K562 (cell line): Measurements from ENCODE around the gene NRDE2. TPM values are rescaled to one million over a fixed set of nuclear protein-coding genes. Genes with fewer than 3 reads are reported as not detected.

ENCODE experiments used
- ATAC-seq: fragments of 200-7000 bp; cut with Tn5 transposase; 3 replicates; pipeline ENCODE4 v1.9.1; 2020; ENCODE audit warnings: moderate library complexity
- BruUV-seq: library from RNA; stranded (reverse); fragments of 400-500 nt; replicated peaks from 2 replicates; lab custom pipeline; 2021; lab: Mats Ljungman, UMichigan
- CTCF ChIA-PET: fragments of 300-600 bp; formaldehyde crosslinking; extraction: SDS; loops from one replicate; lab custom pipeline; 2021; ENCODE audit warnings: low intra/inter-chr PET ratio; lab: Yijun Ruan, JAX
- POLR2A ChIA-PET: fragments of 300-600, 350-650 bp; sonication (Branson Sonifier 250); formaldehyde crosslinking; extraction: SDS; loops from one replicate; lab custom pipeline; 2021; ENCODE audit warnings: antibody characterized with exemption, inconsistent platforms; lab: Yijun Ruan, JAX
- DNase-seq, 4 experiments: peaks; one replicate each; pipeline versions ENCODE4 v3.0.0 to v3.0.0-alpha.2; 2011 to 2018; ENCODE audit warnings: low spot score in 3 of 4, mixed read lengths in 3 of 4; ENCODE audit errors: extremely low read depth in 1 of 4
- FAIRE-seq: peaks from 2 replicates; lab custom pipeline; 2011; peaks lifted over from hg19 to GRCh38; lab: Jason Lieb, UNC
- H2AFZ ChIP-seq: 2 replicates; pipeline ENCODE4 v1.6.0; 2011; ENCODE audit warnings: low read depth, low read length, control low read depth, inconsistent platforms
- H3K27ac ChIP-seq: fragments of 200-600 bp; 3 replicates; pipeline ENCODE4 v1.8.0; 2011; ENCODE audit warnings: low read depth, mild to moderate bottlenecking, control low read depth, inconsistent platforms, low read length, moderate library complexity, mixed read lengths; ENCODE audit errors: extremely low read depth
- H3K27me3 ChIP-seq, 2 experiments: fragments of 300-600 bp in 1 of 2; 2 replicates in 1 of 2; 3 replicates in 1 of 2; pipeline versions ENCODE4 v1.6.0 to v1.8.0; 2011; ENCODE audit warnings: inconsistent platforms in 2 of 2, low read length in 2 of 2, mild to moderate bottlenecking in 1 of 2, mixed read lengths in 1 of 2, moderate library complexity in 1 of 2; ENCODE audit not compliant: control insufficient read depth in 2 of 2, insufficient read depth in 2 of 2
- H3K36me3 ChIP-seq: fragments of 300-600 bp; 3 replicates; pipeline ENCODE4 v1.8.0; 2011; ENCODE audit warnings: mild to moderate bottlenecking, low read length, inconsistent platforms; ENCODE audit not compliant: control insufficient read depth, insufficient read depth
- H3K4me1 ChIP-seq, 2 experiments: fragments of 200-600 bp in 1 of 2; replicated peaks in 1 of 2; 2 replicates in 1 of 2; 3 replicates in 1 of 2; pipeline versions ENCODE4 v1.5.1 to v1.8.0; 2011; ENCODE audit warnings: inconsistent platforms in 2 of 2, low read length in 2 of 2, mild to moderate bottlenecking in 1 of 2, mixed read lengths in 1 of 2, moderate library complexity in 1 of 2; ENCODE audit not compliant: control insufficient read depth in 2 of 2, insufficient read depth in 2 of 2
- H3K4me2 ChIP-seq: 2 replicates; pipeline ENCODE4 v1.6.1; 2011; ENCODE audit warnings: low read length, control low read depth, inconsistent platforms, mixed read lengths; ENCODE audit not compliant: insufficient read depth
- H3K4me3 ChIP-seq: fragments of 200-600 bp; sonication (generic), shearing (Covaris generic); 2 replicates; pipeline ENCODE4 v1.5.1; 2016; ENCODE audit warnings: control low read depth, inconsistent platforms
- H3K79me2 ChIP-seq: fragments of 200-600 bp; 3 replicates; pipeline ENCODE4 v1.8.0; 2011; ENCODE audit warnings: low read length, inconsistent platforms; ENCODE audit not compliant: control insufficient read depth, insufficient read depth
- H3K9ac ChIP-seq, 2 experiments: 2 replicates each; pipeline versions ENCODE4 v1.6.0 to v1.6.1; 2011; ENCODE audit warnings: low read depth in 2 of 2, low read length in 2 of 2, control low read depth in 1 of 2, inconsistent platforms in 1 of 2, mild to moderate bottlenecking in 1 of 2, mixed read lengths in 1 of 2; ENCODE audit not compliant: insufficient read depth in 1 of 2
- H3K9me1 ChIP-seq: one replicate; pipeline ENCODE4 v1.6.0; 2011; ENCODE audit warnings: inconsistent platforms, mild to moderate bottlenecking, low read length, moderate library complexity; ENCODE audit not compliant: control insufficient read depth, insufficient read depth
- H3K9me3 ChIP-seq: replicated peaks from 2 replicates; pipeline ENCODE4 v1.5.1; 2011; ENCODE audit warnings: low read depth, low read length, inconsistent platforms; ENCODE audit not compliant: control insufficient read depth, insufficient read depth
- H4K20me1 ChIP-seq: replicated peaks from 2 replicates; pipeline ENCODE4 v1.6.1; 2011; ENCODE audit warnings: low read length, inconsistent platforms, mixed read lengths; ENCODE audit not compliant: control insufficient read depth, insufficient read depth
- C11orf30 ChIP-seq: fragments of 450-650 bp; IDR thresholded peaks from 2 replicates; pipeline ENCODE4 v1.6.1; 2016; ENCODE audit warnings: low read depth, mild to moderate bottlenecking
- CEBPG ChIP-seq, 3 experiments: fragments of 200-800 bp in 1 of 3; sonication (Bioruptor generic) in 1 of 3; sonication (generic) in 1 of 3; formaldehyde crosslinking in 1 of 3; IDR thresholded peaks in 2 of 3; conservative IDR thresholded peaks in 1 of 3; 2 replicates each; pipeline versions ENCODE4 v1.6.1 to v1.8.0; 2016 to 2022; ENCODE audit warnings: missing compliant biosample characterization in 2 of 3, missing genetic modification characterization in 2 of 3, mild to moderate bottlenecking in 1 of 3, missing genetic modification reagents in 1 of 3
- ESRRA ChIP-seq: fragments of 450-650 bp; IDR thresholded peaks from 2 replicates; pipeline ENCODE4 v1.6.1; 2014; ENCODE audit warnings: low read depth, mild to moderate bottlenecking, moderate library complexity, borderline replicate concordance
- FUS ChIP-seq: fragments of 200-400 bp; formaldehyde crosslinking; optimal IDR thresholded peaks from 2 replicates; pipeline ENCODE3; 2017; ENCODE audit warnings: low read depth, low read length
- GTF2E2 ChIP-seq: fragments of 200-800 bp; sonication (Bioruptor generic); IDR thresholded peaks from 2 replicates; pipeline ENCODE4 v1.6.1; 2016; ENCODE audit warnings: missing genetic modification characterization, missing compliant biosample characterization
- HDAC3 ChIP-seq: fragments of 450-650 bp; IDR thresholded peaks from 2 replicates; pipeline ENCODE4 v1.6.1; 2018; ENCODE audit warnings: borderline replicate concordance, mild to moderate bottlenecking, moderate library complexity; ENCODE audit not compliant: partially characterized antibody
- HNRNPUL1 ChIP-seq: fragments of 200-400 bp; formaldehyde crosslinking; IDR thresholded peaks from 2 replicates; pipeline ENCODE4 v1.6.1; 2017; ENCODE audit warnings: low read length
- HOXB6 ChIP-seq: fragments of 250-450 bp; sonication (Bioruptor Pico); IDR thresholded peaks from 2 replicates; pipeline ENCODE4 v1.5.1; 2022; ENCODE audit warnings: mild to moderate bottlenecking, borderline replicate concordance
- KLF16 ChIP-seq: IDR thresholded peaks from 2 replicates; pipeline ENCODE4 v1.6.1; 2016; ENCODE audit warnings: antibody characterized with exemption
- MCM2 ChIP-seq: fragments of 450-650 bp; IDR thresholded peaks from 2 replicates; pipeline ENCODE4 v1.6.1; 2017; ENCODE audit warnings: low read depth, mild to moderate bottlenecking
- RBBP5 ChIP-seq: fragments of 200-600 bp; sonication (generic); IDR thresholded peaks from 2 replicates; pipeline ENCODE4 v1.6.1; 2012; ENCODE audit warnings: borderline replicate concordance, mild to moderate bottlenecking, low read length, control low read depth, inconsistent platforms; ENCODE audit not compliant: insufficient read depth, poor library complexity, severe bottlenecking
- TAF7 ChIP-seq: fragments of 450-650 bp; IDR thresholded peaks from 2 replicates; pipeline ENCODE4 v1.6.1; 2016; ENCODE audit warnings: missing genetic modification characterization, missing compliant biosample characterization
- TBP ChIP-seq: optimal IDR thresholded peaks from 2 replicates; pipeline ENCODE3; 2011; ENCODE audit warnings: low read depth, low read length, improper control_type of control experiment
- TCF3 ChIP-seq: sonication (generic); formaldehyde crosslinking; IDR thresholded peaks from 2 replicates; pipeline ENCODE4 v1.4.0; 2020; ENCODE audit warnings: mild to moderate bottlenecking, missing genetic modification reagents
- ZNF146 ChIP-seq: IDR thresholded peaks from one replicate; pipeline ENCODE4 v1.6.1; 2018; ENCODE audit warnings: missing compliant biosample characterization; ENCODE audit not compliant: unreplicated experiment
- ZNF431 ChIP-seq: sonication (generic); formaldehyde crosslinking; IDR thresholded peaks from 2 replicates; pipeline ENCODE4 v1.8.0; 2022; ENCODE audit warnings: mild to moderate bottlenecking, missing genetic modification reagents
- WGBS: fragments of 100-300 bp; shearing (Covaris generic); methylation state at CpG from one replicate; pipeline ENCODE4 v1.1.6; 2016; ENCODE audit warnings: low coverage, mixed read lengths; ENCODE audit not compliant: insufficient coverage; ENCODE audit errors: missing lambda C conversion rate; 5-methylcytosine and 5-hydroxymethylcytosine counted together
- in situ Hi-C: fragments of 300-500 bp; cut with MboI; formaldehyde crosslinking; loops from 4 replicates; pipeline ENCODE4 v1.15.0; 2018; ENCODE audit warnings: inconsistent platforms, mixed read lengths
- intact Hi-C: fragments of 100-400 bp; cut with micrococcal nuclease; formaldehyde crosslinking; loops from 2 replicates; pipeline ENCODE4 v1.14.2; 2022
- polyA plus RNA-seq, 8 experiments: library from polyadenylated mRNA; depleted of rRNA in 4 of 8; stranded (reverse) in 5 of 8; unstranded in 3 of 8; fragments of >200 nt; fragmentation: Nextera tagmentation in 2 of 8; fragmentation: Illumina TruSeq in 1 of 8; extraction: Ambion mirVana in 2 of 8; extraction: Trizol in 1 of 8; gene quantifications; 2 replicates each; pipeline versions ENCODE4 v1.2.1 to v1.2.3, GENCODE V29; 2011 to 2014; ENCODE audit warnings: inconsistent platforms in 1 of 8, missing spikeins in 1 of 8
- total RNA-seq, 7 experiments: library from RNA; depleted of rRNA in 6 of 7; stranded (reverse); fragments of >200 nt in 6 of 7; fragmentation: Illumina TruSeq in 2 of 7; extraction: Trizol in 2 of 7; gene quantifications; 2 replicates each; pipeline versions ENCODE4 v1.2.1 to v1.2.3, GENCODE V29; 2011 to 2021; ENCODE audit warnings: low replicate concordance in 1 of 7
- TF ChIP-seq, protein P1 (sequence below): fragments of 450-650 bp; formaldehyde crosslinking; IDR thresholded peaks from 2 replicates; pipeline ENCODE4 v1.4.0; 2022; ENCODE audit warnings: missing genetic modification characterization
- TF ChIP-seq, protein P2 (sequence below): sonication (generic); formaldehyde crosslinking; IDR thresholded peaks from 2 replicates; pipeline ENCODE4 v1.8.1; 2022; ENCODE audit warnings: missing genetic modification reagents

The NRDE2 gene
- total and polyA plus RNA-seq, 9 of the 15 experiments (the other 6 are each of a cell fraction or from before 2014, with no cell fraction given): 3.3 to 15.0 (median 8.4) TPM

DNA sequence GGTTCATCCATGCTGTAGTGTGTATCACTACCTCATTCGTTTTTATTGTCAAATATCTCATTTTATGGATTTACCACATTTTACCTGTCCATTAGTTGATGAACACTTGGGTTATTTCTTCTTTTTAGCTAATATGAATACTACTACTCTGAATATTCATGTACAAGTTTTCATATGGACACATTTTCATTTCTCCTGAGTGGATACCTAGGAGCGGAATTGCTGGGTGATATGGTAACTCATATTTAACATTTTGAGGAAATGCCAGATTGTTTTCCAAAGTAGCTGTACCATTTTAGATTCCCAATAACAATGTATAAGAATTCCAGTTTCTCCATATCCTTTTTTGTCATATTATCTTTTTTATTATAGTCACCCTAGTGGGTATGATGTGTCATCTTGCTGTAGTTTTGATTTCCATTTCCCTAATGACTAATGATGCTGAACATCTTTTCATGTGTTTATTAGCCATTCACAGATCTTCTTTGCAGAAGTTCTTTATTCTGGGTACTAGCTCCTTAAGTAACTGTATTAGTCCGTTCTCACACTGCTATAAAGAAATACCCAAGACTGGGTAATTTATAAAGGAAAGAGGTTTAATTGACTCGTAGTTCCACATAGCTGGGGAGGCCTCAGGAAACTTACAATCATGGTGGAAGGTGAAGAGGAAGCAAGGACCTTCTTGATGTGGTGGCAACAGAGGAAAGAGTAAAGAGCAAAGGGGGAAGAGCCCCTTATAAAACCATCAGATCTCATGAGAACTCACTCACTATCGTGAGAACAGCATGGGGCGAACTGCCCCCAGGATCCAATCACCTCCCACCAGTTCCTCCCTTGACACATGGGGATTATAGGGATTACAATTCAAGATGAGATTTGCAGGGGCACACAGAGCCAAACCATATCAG is 11.9 kb downstream of the NRDE2 start:
- no peak for TF ChIP-seq FUS
- no peak for TF ChIP-seq HNRNPUL1
- no peak for TF ChIP-seq RBBP5
- TF ChIP-seq, protein P1, sequence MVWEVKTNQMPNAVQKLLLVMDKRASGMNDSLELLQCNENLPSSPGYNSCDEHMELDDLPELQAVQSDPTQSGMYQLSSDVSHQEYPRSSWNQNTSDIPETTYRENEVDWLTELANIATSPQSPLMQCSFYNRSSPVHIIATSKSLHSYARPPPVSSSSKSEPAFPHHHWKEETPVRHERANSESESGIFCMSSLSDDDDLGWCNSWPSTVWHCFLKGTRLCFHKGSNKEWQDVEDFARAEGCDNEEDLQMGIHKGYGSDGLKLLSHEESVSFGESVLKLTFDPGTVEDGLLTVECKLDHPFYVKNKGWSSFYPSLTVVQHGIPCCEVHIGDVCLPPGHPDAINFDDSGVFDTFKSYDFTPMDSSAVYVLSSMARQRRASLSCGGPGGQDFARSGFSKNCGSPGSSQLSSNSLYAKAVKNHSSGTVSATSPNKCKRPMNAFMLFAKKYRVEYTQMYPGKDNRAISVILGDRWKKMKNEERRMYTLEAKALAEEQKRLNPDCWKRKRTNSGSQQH (CRISPR knock-in tag): no peak
- TF ChIP-seq MCM2: no peak
- no peak for TF ChIP-seq CEBPG (CRISPR knock-in tag; IDR thresholded peaks at IDR 0.05)
- no peak for TF ChIP-seq CEBPG (tag; conservative IDR thresholded peaks at IDR 0.05 in 1 of 2, IDR thresholded peaks at IDR 0.05 in 1 of 2)
- TF ChIP-seq HDAC3: no peak
- no peak for TF ChIP-seq ZNF431
- TF ChIP-seq ESRRA: no peak
- TF ChIP-seq GTF2E2: no peak
- TF ChIP-seq ZNF146: no peak
- TF ChIP-seq HOXB6 (CRISPR knock-in tag): no peak
- TF ChIP-seq, protein P2, sequence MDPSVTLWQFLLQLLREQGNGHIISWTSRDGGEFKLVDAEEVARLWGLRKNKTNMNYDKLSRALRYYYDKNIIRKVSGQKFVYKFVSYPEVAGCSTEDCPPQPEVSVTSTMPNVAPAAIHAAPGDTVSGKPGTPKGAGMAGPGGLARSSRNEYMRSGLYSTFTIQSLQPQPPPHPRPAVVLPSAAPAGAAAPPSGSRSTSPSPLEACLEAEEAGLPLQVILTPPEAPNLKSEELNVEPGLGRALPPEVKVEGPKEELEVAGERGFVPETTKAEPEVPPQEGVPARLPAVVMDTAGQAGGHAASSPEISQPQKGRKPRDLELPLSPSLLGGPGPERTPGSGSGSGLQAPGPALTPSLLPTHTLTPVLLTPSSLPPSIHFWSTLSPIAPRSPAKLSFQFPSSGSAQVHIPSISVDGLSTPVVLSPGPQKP (CRISPR knock-in tag): no peak
- no peak for TF ChIP-seq TCF3 (CRISPR knock-in tag)
- no peak for TF ChIP-seq TAF7
- no peak for TF ChIP-seq TBP
- TF ChIP-seq KLF16: no peak
- no peak for TF ChIP-seq C11orf30
- TF ChIP-seq, all 486 proteins: peak for 0
- intact Hi-C loops: no loop called here
- ChIA-PET CTCF (no interaction called here), POLR2A (no interaction called here)
- Histone ChIP-seq H3K27ac (no peak overlapping the region), H4K20me1 (no peaks in the 10 kb centered on the region), H3K9me1 (no peaks in the 10 kb centered on the region), H2AFZ (no peak overlapping the region), H3K27me3 (no peaks in the 10 kb centered on the region), H3K4me1 (no peaks in the 10 kb centered on the region; a peak in 1 of 5 replicates), H3K4me2 (no peak overlapping the region), H3K4me3 (no peak overlapping the region), H3K79me2 (peaks cover 6% of the 10 kb centered on the region; the same call in 2 of the 3 replicates), H3K36me3 (peaks cover 19% of the 10 kb centered on the region; the same call in 1 of the 3 replicates), H3K9me3 (no peaks in the 10 kb centered on the region), H3K9ac (no peak overlapping the region)
- ATAC-seq: no peak
- in situ Hi-C loops: no loop called here
- WGBS: 78% methylated on average over 6 of the region's 6 CpGs
- no TSS peak for BruUV-seq
- FAIRE-seq: no peak
- no peak for DNase-seq
